Progenitor cell of endocrine pancreas (in vitro differentiated cells): ENCODE measurements around the gene RPRD1B. TPM values are rescaled to one million over a fixed set of nuclear protein-coding genes. Genes with fewer than 3 reads are reported as not detected.
"Not testable (repeated sequence)": the region's sequence is repeated elsewhere in the genome, so short reads cannot be mapped to it uniquely, and the experiment has no call there.

Source experiments
- DNase-seq: peaks from one replicate; pipeline ENCODE4 v3.0.0; 2021; ENCODE audit warnings: low spot score; ENCODE audit not compliant: unreplicated experiment
- H3K27ac Mint-ChIP-seq: 2 replicates; pipeline ENCODE4 v1.8.0; 2021; ENCODE audit warnings: mild to moderate bottlenecking, moderate library complexity, mixed read lengths
- H3K27me3 Mint-ChIP-seq: 2 replicates; pipeline ENCODE4 v1.8.0; 2021; ENCODE audit warnings: mixed read lengths
- H3K36me3 Mint-ChIP-seq: 2 replicates; pipeline ENCODE4 v1.8.0; 2022; ENCODE audit warnings: mixed read lengths; ENCODE audit not compliant: insufficient read depth
- H3K4me1 Mint-ChIP-seq: 2 replicates; pipeline ENCODE4 v1.8.0; 2021; ENCODE audit warnings: low read depth, mixed read lengths
- H3K4me3 Mint-ChIP-seq: 2 replicates; pipeline ENCODE4 v1.8.0; 2021; ENCODE audit warnings: low read depth, mild to moderate bottlenecking, moderate library complexity, mixed read lengths
- H3K9me3 Mint-ChIP-seq: 2 replicates; pipeline ENCODE4 v1.8.0; 2021; ENCODE audit warnings: low read depth, mixed read lengths
- CTCF ChIP-seq: fragments of 200-600 bp; sonication (generic); IDR thresholded peaks from one replicate; pipeline ENCODE4 v1.5.0; 2021; ENCODE audit warnings: antibody characterized with exemption, mild to moderate bottlenecking; ENCODE audit not compliant: unreplicated experiment
- total RNA-seq: library from RNA; stranded (reverse); gene quantifications from 2 replicates; pipeline ENCODE4 v1.2.1, GENCODE V29; 2021

The RPRD1B gene
- total RNA-seq, 1 donor from 2014 or later, result 31.7 TPM

- DNase-seq, result no peak
- Mint-ChIP-seq H3K36me3 (peaks cover 16% of the 10 kb centered on the region), H3K9me3 (no peaks in the 10 kb centered on the region), H3K4me3 (no peak overlapping the region), H3K27me3 (no peaks in the 10 kb centered on the region), H3K4me1 (no peaks in the 10 kb centered on the region), H3K27ac (no peak overlapping the region)
- TF ChIP-seq CTCF, result no peak
Observed at GRCh38 chr20:38004416-38004815, 29.1 kb upstream of the RPRD1B start.

GRCh38 chr20:38005903-38006302 lies 27.6 kb upstream of the RPRD1B start:
- Mint-ChIP-seq H3K36me3 (peaks cover 10% of the 10 kb centered on the region), H3K27ac (no peak overlapping the region), H3K4me3 (no peak overlapping the region), H3K9me3 (no peaks in the 10 kb centered on the region), H3K4me1 (no peaks in the 10 kb centered on the region), H3K27me3 (no peaks in the 10 kb centered on the region)
- TF ChIP-seq CTCF, result no peak
- DNase-seq, result no peak

- no peak overlapping the region for H3K4me3 Mint-ChIP-seq
- TF ChIP-seq CTCF, result no peak
- no peaks in the 10 kb centered on the region for H3K27me3 Mint-ChIP-seq
- H3K36me3 Mint-ChIP-seq, result peaks cover 15% of the 10 kb centered on the region
- no peaks in the 10 kb centered on the region for H3K4me1 Mint-ChIP-seq
- no peak overlapping the region for H3K27ac Mint-ChIP-seq
- DNase-seq, result no peak
- H3K9me3 Mint-ChIP-seq, result no peaks in the 10 kb centered on the region
Observed at GRCh38 chr20:38007526-38007925, 26.0 kb upstream of the RPRD1B start.

GRCh38 chr20:38008233-38008944 lies 25.2 kb upstream of the RPRD1B start:
- no peak overlapping the region for H3K4me3 Mint-ChIP-seq
- H3K27ac Mint-ChIP-seq, result no peak overlapping the region
- no peak for TF ChIP-seq CTCF
- no peaks in the 10 kb centered on the region for H3K27me3 Mint-ChIP-seq
- DNase-seq, result no peak
- H3K9me3 Mint-ChIP-seq, result no peaks in the 10 kb centered on the region
- H3K4me1 Mint-ChIP-seq, result no peaks in the 10 kb centered on the region
- peaks cover 19% of the 10 kb centered on the region for H3K36me3 Mint-ChIP-seq

GRCh38 chr20:38009416-38009815 lies 24.1 kb upstream of the RPRD1B start:
- not testable (repeated sequence) for H3K4me3 Mint-ChIP-seq, H3K27me3 Mint-ChIP-seq, DNase-seq, H3K27ac Mint-ChIP-seq, H3K4me1 Mint-ChIP-seq, H3K9me3 Mint-ChIP-seq
- H3K36me3 Mint-ChIP-seq, result peaks cover 20% of the 10 kb centered on the region

- no peaks in the 10 kb centered on the region for H3K27me3 Mint-ChIP-seq
- no peak for TF ChIP-seq CTCF
Observed at GRCh38 chr20:38011696-38012095, 21.9 kb upstream of the RPRD1B start.

More at GRCh38 chr20:38011696-38012095, 21.9 kb upstream of the RPRD1B start:
- Mint-ChIP-seq H3K4me3 (no peak overlapping the region), H3K36me3 (peaks cover 22% of the 10 kb centered on the region), H3K4me1 (no peaks in the 10 kb centered on the region), H3K9me3 (no peaks in the 10 kb centered on the region), H3K27ac (no peak overlapping the region)
- DNase-seq, result no peak
